Measurements from ENCODE around the gene SMARCB1.

SMARCB1 gene

GRCh38 chr22:23877566-23877965 is 90.8 kb downstream of the SMARCB1 start:
- no peak for DNase-seq (ENCODE audit: extremely low read depth, insufficient read length)

GRCh38 chr22:23878219-23878618 is 91.5 kb downstream of the SMARCB1 start:
- Histone ChIP-seq H3K27me3 (replicated peaks; ENCODE audit: control insufficient read depth, insufficient read depth, low read length) (no peaks in the 10 kb centered on the region), H3K36me3 (ENCODE audit: control insufficient read depth, insufficient read depth, low read length) (peaks cover 10% of the 10 kb centered on the region), H3K4me3 (replicated peaks; ENCODE audit: low read depth, low read length) (no peak overlapping the region)
- DNase-seq (ENCODE audit: extremely low read depth, insufficient read length), result no peak
- no peak for TF ChIP-seq CTCF (IDR thresholded peaks at IDR 0.05; ENCODE audit: insufficient read depth, low read length, poor library complexity, severe bottlenecking)

More at GRCh38 chr22:23877566-23877965, 90.8 kb downstream of the SMARCB1 start:
- Histone ChIP-seq H3K4me3 (replicated peaks; ENCODE audit: low read depth, low read length) (no peak overlapping the region), H3K36me3 (ENCODE audit: control insufficient read depth, insufficient read depth, low read length) (peaks cover 9% of the 10 kb centered on the region), H3K27me3 (replicated peaks; ENCODE audit: control insufficient read depth, insufficient read depth, low read length) (no peaks in the 10 kb centered on the region)
- TF ChIP-seq CTCF (IDR thresholded peaks at IDR 0.05; ENCODE audit: insufficient read depth, low read length, poor library complexity, severe bottlenecking), result no peak

- Histone ChIP-seq H3K4me3 (replicated peaks; ENCODE audit: low read depth, low read length) (no peak overlapping the region), H3K36me3 (ENCODE audit: control insufficient read depth, insufficient read depth, low read length) (peaks cover 5% of the 10 kb centered on the region), H3K27me3 (replicated peaks; ENCODE audit: control insufficient read depth, insufficient read depth, low read length) (no peaks in the 10 kb centered on the region)
- no peak for TF ChIP-seq CTCF (IDR thresholded peaks at IDR 0.05; ENCODE audit: insufficient read depth, low read length, poor library complexity, severe bottlenecking)
- no peak for DNase-seq (ENCODE audit: extremely low read depth, insufficient read length)
These were observed 95.6 kb downstream of the SMARCB1 start for GRCh38 chr22:23882370-23882769.

GRCh38 chr22:23883658-23884057 is 96.9 kb downstream of the SMARCB1 start:
- Histone ChIP-seq H3K4me3 (replicated peaks; ENCODE audit: low read depth, low read length) (no peak overlapping the region), H3K36me3 (ENCODE audit: control insufficient read depth, insufficient read depth, low read length) (peaks cover 3% of the 10 kb centered on the region), H3K27me3 (replicated peaks; ENCODE audit: control insufficient read depth, insufficient read depth, low read length) (no peaks in the 10 kb centered on the region)
- no peak for DNase-seq (ENCODE audit: extremely low read depth, insufficient read length)
- TF ChIP-seq CTCF (IDR thresholded peaks at IDR 0.05; ENCODE audit: insufficient read depth, low read length, poor library complexity, severe bottlenecking), result no peak

- no peak for DNase-seq (ENCODE audit: extremely low read depth, insufficient read length)
- no peak for TF ChIP-seq CTCF (IDR thresholded peaks at IDR 0.05; ENCODE audit: insufficient read depth, low read length, poor library complexity, severe bottlenecking)
- no peaks in the 10 kb centered on the region for H3K27me3 ChIP-seq (replicated peaks; ENCODE audit: control insufficient read depth, insufficient read depth, low read length)
- no peak overlapping the region for H3K4me3 ChIP-seq (replicated peaks; ENCODE audit: low read depth, low read length)
- H3K36me3 ChIP-seq (ENCODE audit: control insufficient read depth, insufficient read depth, low read length), result peaks cover 3% of the 10 kb centered on the region
These were observed 97.4 kb downstream of the SMARCB1 start for GRCh38 chr22:23884140-23884539.

Measured in GM06990 (cell line).